ENCODE data around the gene ABCD3.

- TF ChIP-seq PATZ1 (CRISPR knock-in tag; IDR thresholded peaks at IDR 0.05) (no peak), ZNF24 (IDR thresholded peaks at IDR 0.05) (no peak), ATF6 (CRISPR knock-in tag; conservative IDR thresholded peaks at IDR 0.05) (no peak), RBFOX2 (IDR thresholded peaks at IDR 0.05; ENCODE audit: low read depth, low read length) (no peak)
Measured at GRCh38 chr1:94565901-94566300, 147.7 kb downstream of the ABCD3 start.

Measured in HepG2 (cell line).